Measurements from ENCODE around the gene LIN9. TPM values are rescaled to one million over a fixed set of nuclear protein-coding genes. Genes with fewer than 3 reads are reported as not detected.

LIN9 gene
- total and polyA plus RNA-seq, 10 of the 15 experiments (the other 5 are each of a cell fraction or from before 2014, with no cell fraction given), result 5.9 to 13.5 (median 8.3) TPM

DNA sequence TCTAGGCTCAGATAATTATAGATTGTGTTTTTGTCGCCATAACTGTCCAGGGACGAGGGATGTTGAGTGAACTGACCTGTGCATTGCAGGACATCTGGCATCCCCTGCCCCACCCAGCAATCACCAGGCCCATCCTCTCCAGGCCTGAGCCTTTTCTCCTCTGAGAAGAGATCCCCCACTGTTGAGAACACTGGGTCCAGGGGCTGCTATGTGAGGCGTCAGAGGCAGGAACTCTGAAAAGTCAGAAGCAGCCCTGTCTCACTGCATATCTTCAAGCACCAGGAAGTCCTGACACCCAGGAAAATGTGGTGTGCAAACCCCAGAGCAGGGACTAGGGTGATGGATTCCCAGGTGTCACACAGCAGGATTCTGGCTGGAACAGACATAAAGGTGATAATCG is 105.3 kb downstream of the LIN9 start (continued):
- TF ChIP-seq, protein P1, sequence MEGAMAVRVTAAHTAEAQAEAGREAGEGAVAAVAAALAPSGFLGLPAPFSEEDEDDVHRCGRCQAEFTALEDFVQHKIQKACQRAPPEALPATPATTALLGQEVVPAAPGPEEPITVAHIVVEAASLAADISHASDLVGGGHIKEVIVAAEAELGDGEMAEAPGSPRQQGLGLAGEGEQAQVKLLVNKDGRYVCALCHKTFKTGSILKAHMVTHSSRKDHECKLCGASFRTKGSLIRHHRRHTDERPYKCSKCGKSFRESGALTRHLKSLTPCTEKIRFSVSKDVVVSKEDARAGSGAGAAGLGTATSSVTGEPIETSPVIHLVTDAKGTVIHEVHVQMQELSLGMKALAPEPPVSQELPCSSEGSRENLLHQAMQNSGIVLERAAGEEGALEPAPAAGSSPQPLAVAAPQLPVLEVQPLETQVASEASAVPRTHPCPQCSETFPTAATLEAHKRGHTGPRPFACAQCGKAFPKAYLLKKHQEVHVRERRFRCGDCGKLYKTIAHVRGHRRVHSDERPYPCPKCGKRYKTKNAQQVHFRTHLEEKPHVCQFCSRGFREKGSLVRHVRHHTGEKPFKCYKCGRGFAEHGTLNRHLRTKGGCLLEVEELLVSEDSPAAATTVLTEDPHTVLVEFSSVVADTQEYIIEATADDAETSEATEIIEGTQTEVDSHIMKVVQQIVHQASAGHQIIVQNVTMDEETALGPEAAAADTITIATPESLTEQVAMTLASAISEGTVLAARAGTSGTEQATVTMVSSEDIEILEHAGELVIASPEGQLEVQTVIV (IDR thresholded peaks at IDR 0.05; ENCODE audit: borderline replicate concordance, partially characterized antibody), result no peak
- TF ChIP-seq, protein P2, sequence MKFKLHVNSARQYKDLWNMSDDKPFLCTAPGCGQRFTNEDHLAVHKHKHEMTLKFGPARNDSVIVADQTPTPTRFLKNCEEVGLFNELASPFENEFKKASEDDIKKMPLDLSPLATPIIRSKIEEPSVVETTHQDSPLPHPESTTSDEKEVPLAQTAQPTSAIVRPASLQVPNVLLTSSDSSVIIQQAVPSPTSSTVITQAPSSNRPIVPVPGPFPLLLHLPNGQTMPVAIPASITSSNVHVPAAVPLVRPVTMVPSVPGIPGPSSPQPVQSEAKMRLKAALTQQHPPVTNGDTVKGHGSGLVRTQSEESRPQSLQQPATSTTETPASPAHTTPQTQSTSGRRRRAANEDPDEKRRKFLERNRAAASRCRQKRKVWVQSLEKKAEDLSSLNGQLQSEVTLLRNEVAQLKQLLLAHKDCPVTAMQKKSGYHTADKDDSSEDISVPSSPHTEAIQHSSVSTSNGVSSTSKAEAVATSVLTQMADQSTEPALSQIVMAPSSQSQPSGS (IDR thresholded peaks at IDR 0.05; ENCODE audit: low read length), result no peak
- TF ChIP-seq, protein P3, sequence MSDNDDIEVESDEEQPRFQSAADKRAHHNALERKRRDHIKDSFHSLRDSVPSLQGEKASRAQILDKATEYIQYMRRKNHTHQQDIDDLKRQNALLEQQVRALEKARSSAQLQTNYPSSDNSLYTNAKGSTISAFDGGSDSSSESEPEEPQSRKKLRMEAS (IDR thresholded peaks at IDR 0.05; ENCODE audit: low read depth, low read length), result no peak
- TF ChIP-seq JUNB (IDR thresholded peaks at IDR 0.05) (no peak), ZNF384 (IDR thresholded peaks at IDR 0.05; ENCODE audit: borderline replicate concordance, low read depth, low read length) (no peak), RELA (IDR thresholded peaks at IDR 0.05; ENCODE audit: borderline replicate concordance, partially characterized antibody) (no peak), PML (IDR thresholded peaks at IDR 0.05; ENCODE audit: low read length) (no peak), SUPT20H (IDR thresholded peaks at IDR 0.05; ENCODE audit: borderline replicate concordance, control insufficient read depth, low read depth, low read length) (no peak)

DNA sequence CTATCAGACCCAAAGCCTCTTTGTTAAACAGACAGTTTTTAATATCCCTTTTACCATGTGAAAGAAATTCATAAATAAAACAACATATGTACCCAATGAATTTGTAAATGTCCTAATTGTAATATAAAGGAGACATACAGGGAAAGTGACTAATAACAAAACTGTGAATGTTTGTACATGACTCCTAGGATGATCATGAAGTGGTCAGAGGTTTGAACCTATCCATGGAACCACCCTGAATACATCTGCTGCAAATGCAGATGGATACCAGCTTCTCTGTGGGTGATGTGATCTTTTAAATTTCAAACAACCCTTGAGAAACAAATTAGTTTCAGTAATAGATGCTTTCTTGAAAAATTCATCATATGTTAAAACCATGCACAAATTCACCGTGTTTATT is 105.7 kb downstream of the LIN9 start:
- ATAC-seq (no peak), FAIRE-seq (no peak), DNase-seq (ENCODE audit: low read depth, low spot score) (no peak)
- in situ Hi-C loops (cut with MboI) (no loop called here), intact Hi-C loops (cut with micrococcal nuclease; ENCODE audit: unreplicated experiment) (no loop called here)
- RAD21 ChIA-PET (ENCODE audit: unreplicated experiment), result interaction anchor here (0.7 to 3.6 kb wide), 3 partner anchors 78 to 129 kb away, joined by 3 to 46 read pairs (median 34); no protein-coding TSS in a partner anchor
- H3K36me3 ChIP-seq (ENCODE audit: control insufficient read depth in 2 of 2, insufficient read depth in 2 of 2, low read length in 1 of 2), result no peaks in the 10 kb centered on the region
- no TSS peak for BruUV-seq (replicated peaks)
- H3K4me2 ChIP-seq (ENCODE audit: control insufficient read depth, insufficient read depth), result no peak overlapping the region
- POLR2A ChIA-PET, result no interaction called here
- no peak overlapping the region for H3K9ac ChIP-seq (ENCODE audit: control insufficient read depth, insufficient read depth, low read length)
- SMC1A ChIA-PET (ENCODE audit: uncharacterized antibody, unreplicated experiment), result interaction anchor here (1.4 to 3.5 kb wide), 3 partner anchors 78 to 204 kb away, joined by 7 to 35 read pairs (median 8); partner anchors contain the start of gene PARP1
- no peaks in the 10 kb centered on the region for H4K20me1 ChIP-seq (ENCODE audit: control insufficient read depth, insufficient read depth)
- WGBS (ENCODE audit: insufficient coverage, insufficient replicate concordance, low lambda C conversion rate, missing lambda C conversion rate), result 90% methylated on average over 1 of the region's 1 CpG
- H3K4me1 ChIP-seq (ENCODE audit: control insufficient read depth, insufficient read depth, low read length), result peaks cover 3% of the 10 kb centered on the region; the same call in 1 of the 2 replicates
- CTCF ChIA-PET, result interaction anchor here (1.2 to 16.0 kb wide), 4 partner anchors 20 to 203 kb away, joined by 5 to 505 read pairs (median 48); no protein-coding TSS in a partner anchor
- H3K27ac ChIP-seq (ENCODE audit: control insufficient read depth, insufficient read depth), result no peak overlapping the region
- H3K79me2 ChIP-seq (ENCODE audit: control insufficient read depth, insufficient read depth, low read length), result no peaks in the 10 kb centered on the region
- H3K4me3 ChIP-seq, result no peak overlapping the region
- H2AFZ ChIP-seq (ENCODE audit: control insufficient read depth, low read depth, low read length), result no peak overlapping the region
- H3K27me3 ChIP-seq (replicated peaks in 1 of 2; ENCODE audit: control insufficient read depth in 2 of 2, insufficient read depth in 2 of 2, low read length in 1 of 2), result no peaks in the 10 kb centered on the region
- no peaks in the 10 kb centered on the region for H3K9me3 ChIP-seq (replicated peaks; ENCODE audit: control insufficient read depth, insufficient read depth, low read length)
- TF ChIP-seq, protein P4, sequence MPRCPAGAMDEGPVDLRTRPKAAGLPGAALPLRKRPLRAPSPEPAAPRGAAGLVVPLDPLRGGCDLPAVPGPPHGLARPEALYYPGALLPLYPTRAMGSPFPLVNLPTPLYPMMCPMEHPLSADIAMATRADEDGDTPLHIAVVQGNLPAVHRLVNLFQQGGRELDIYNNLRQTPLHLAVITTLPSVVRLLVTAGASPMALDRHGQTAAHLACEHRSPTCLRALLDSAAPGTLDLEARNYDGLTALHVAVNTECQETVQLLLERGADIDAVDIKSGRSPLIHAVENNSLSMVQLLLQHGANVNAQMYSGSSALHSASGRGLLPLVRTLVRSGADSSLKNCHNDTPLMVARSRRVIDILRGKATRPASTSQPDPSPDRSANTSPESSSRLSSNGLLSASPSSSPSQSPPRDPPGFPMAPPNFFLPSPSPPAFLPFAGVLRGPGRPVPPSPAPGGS (IDR thresholded peaks at IDR 0.05; ENCODE audit: borderline replicate concordance, insufficient read depth, low read depth, low read length, poor library complexity, severe bottlenecking), result no peak
- TF ChIP-seq KAT2A (conservative IDR thresholded peaks at IDR 0.05; ENCODE audit: control insufficient read depth, low read depth, low read length), result no peak
- TF ChIP-seq STAT3 (IDR thresholded peaks at IDR 0.05; ENCODE audit: low read depth, low read length), result no peak
- TF ChIP-seq EED (IDR thresholded peaks at IDR 0.05; ENCODE audit: low read depth), result no peak
- TF ChIP-seq PML (IDR thresholded peaks at IDR 0.05; ENCODE audit: low read length), result no peak
- TF ChIP-seq, protein P5, sequence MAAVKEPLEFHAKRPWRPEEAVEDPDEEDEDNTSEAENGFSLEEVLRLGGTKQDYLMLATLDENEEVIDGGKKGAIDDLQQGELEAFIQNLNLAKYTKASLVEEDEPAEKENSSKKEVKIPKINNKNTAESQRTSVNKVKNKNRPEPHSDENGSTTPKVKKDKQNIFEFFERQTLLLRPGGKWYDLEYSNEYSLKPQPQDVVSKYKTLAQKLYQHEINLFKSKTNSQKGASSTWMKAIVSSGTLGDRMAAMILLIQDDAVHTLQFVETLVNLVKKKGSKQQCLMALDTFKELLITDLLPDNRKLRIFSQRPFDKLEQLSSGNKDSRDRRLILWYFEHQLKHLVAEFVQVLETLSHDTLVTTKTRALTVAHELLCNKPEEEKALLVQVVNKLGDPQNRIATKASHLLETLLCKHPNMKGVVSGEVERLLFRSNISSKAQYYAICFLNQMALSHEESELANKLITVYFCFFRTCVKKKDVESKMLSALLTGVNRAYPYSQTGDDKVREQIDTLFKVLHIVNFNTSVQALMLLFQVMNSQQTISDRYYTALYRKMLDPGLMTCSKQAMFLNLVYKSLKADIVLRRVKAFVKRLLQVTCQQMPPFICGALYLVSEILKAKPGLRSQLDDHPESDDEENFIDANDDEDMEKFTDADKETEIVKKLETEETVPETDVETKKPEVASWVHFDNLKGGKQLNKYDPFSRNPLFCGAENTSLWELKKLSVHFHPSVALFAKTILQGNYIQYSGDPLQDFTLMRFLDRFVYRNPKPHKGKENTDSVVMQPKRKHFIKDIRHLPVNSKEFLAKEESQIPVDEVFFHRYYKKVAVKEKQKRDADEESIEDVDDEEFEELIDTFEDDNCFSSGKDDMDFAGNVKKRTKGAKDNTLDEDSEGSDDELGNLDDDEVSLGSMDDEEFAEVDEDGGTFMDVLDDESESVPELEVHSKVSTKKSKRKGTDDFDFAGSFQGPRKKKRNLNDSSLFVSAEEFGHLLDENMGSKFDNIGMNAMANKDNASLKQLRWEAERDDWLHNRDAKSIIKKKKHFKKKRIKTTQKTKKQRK (IDR thresholded peaks at IDR 0.05; ENCODE audit: low read depth, low read length), result no peak

Data from GM12878 (cell line).